ENCODE data around the gene RNF130. TPM values are rescaled to one million over a fixed set of nuclear protein-coding genes. Genes with fewer than 3 reads are reported as not detected.

RNF130 gene
- total and polyA plus RNA-seq, 2 of the 13 experiments (the other 11 are each of a cell fraction or from before 2014, with no cell fraction given) = 28.2 to 28.3 TPM

DNA sequence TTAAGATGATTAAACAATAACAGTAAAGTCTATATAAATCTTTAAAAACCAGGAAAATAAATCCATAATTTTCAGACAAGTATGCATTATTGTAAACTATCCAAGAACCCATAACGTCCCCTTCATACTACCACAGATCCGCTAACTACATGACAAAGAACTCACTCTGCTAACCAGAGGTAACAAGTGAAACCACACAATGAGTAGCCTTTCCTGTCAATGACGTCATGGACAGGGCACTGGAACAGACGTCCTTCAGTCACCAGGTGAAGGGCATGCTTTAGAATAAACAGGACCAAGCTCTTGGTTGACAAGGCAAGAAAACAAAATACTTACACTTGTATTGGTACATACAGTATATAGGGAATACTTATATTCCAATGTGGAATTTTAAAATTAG lies 45.2 kb downstream of the RNF130 start (continued):
- TF ChIP-seq NR2F6 (IDR thresholded peaks at IDR 0.05) (no peak), NR2F6 (CRISPR knock-in tag; IDR thresholded peaks at IDR 0.05) (no peak), GTF2F1 (IDR thresholded peaks at IDR 0.05; ENCODE audit: low read length) (no peak), ZNF781 (CRISPR knock-in tag; IDR thresholded peaks at IDR 0.05; ENCODE audit: borderline replicate concordance, not compliant biosample characterization) (no peak), MED8 (CRISPR knock-in tag; IDR thresholded peaks at IDR 0.05; ENCODE audit: insufficient replicate concordance) (no peak), ZNF460 (CRISPR knock-in tag; IDR thresholded peaks at IDR 0.05; ENCODE audit: borderline replicate concordance) (no peak), KLF11 (CRISPR knock-in tag; IDR thresholded peaks at IDR 0.05) (no peak), ZFP82 (CRISPR knock-in tag; IDR thresholded peaks at IDR 0.05; ENCODE audit: borderline replicate concordance) (no peak), KMT2B (CRISPR knock-in tag; IDR thresholded peaks at IDR 0.05) (no peak), ZBTB21 (CRISPR knock-in tag; IDR thresholded peaks at IDR 0.05) (peak; percentile 71; the same call in 1 of the 2 replicates), ZNF678 (CRISPR knock-in tag; IDR thresholded peaks at IDR 0.05) (no peak), ZNF644 (CRISPR knock-in tag; IDR thresholded peaks at IDR 0.05; ENCODE audit: low read depth) (no peak), ATF7 (IDR thresholded peaks at IDR 0.05) (peak; percentile 96), ATF7 (CRISPR knock-in tag; IDR thresholded peaks at IDR 0.05) (no peak), POLR2A (IDR thresholded peaks at IDR 0.05; ENCODE audit: insufficient read depth in 1 of 2, low read depth in 2 of 2, low read length in 2 of 2) (no peak)
- TF ChIP-seq, protein P1, sequence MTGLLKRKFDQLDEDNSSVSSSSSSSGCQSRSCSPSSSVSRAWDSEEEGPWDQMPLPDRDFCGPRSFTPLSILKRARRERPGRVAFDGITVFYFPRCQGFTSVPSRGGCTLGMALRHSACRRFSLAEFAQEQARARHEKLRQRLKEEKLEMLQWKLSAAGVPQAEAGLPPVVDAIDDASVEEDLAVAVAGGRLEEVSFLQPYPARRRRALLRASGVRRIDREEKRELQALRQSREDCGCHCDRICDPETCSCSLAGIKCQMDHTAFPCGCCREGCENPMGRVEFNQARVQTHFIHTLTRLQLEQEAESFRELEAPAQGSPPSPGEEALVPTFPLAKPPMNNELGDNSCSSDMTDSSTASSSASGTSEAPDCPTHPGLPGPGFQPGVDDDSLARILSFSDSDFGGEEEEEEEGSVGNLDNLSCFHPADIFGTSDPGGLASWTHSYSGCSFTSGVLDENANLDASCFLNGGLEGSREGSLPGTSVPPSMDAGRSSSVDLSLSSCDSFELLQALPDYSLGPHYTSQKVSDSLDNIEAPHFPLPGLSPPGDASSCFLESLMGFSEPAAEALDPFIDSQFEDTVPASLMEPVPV (CRISPR knock-in tag; IDR thresholded peaks at IDR 0.05) = no peak
- TF ChIP-seq, protein P2, sequence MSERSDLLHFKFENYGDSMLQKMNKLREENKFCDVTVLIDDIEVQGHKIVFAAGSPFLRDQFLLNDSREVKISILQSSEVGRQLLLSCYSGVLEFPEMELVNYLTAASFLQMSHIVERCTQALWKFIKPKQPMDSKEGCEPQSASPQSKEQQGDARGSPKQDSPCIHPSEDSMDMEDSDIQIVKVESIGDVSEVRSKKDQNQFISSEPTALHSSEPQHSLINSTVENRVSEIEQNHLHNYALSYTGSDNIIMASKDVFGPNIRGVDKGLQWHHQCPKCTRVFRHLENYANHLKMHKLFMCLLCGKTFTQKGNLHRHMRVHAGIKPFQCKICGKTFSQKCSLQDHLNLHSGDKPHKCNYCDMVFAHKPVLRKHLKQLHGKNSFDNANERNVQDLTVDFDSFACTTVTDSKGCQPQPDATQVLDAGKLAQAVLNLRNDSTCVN (CRISPR knock-in tag; IDR thresholded peaks at IDR 0.05; ENCODE audit: borderline replicate concordance) = no peak
- TF ChIP-seq, protein P3, sequence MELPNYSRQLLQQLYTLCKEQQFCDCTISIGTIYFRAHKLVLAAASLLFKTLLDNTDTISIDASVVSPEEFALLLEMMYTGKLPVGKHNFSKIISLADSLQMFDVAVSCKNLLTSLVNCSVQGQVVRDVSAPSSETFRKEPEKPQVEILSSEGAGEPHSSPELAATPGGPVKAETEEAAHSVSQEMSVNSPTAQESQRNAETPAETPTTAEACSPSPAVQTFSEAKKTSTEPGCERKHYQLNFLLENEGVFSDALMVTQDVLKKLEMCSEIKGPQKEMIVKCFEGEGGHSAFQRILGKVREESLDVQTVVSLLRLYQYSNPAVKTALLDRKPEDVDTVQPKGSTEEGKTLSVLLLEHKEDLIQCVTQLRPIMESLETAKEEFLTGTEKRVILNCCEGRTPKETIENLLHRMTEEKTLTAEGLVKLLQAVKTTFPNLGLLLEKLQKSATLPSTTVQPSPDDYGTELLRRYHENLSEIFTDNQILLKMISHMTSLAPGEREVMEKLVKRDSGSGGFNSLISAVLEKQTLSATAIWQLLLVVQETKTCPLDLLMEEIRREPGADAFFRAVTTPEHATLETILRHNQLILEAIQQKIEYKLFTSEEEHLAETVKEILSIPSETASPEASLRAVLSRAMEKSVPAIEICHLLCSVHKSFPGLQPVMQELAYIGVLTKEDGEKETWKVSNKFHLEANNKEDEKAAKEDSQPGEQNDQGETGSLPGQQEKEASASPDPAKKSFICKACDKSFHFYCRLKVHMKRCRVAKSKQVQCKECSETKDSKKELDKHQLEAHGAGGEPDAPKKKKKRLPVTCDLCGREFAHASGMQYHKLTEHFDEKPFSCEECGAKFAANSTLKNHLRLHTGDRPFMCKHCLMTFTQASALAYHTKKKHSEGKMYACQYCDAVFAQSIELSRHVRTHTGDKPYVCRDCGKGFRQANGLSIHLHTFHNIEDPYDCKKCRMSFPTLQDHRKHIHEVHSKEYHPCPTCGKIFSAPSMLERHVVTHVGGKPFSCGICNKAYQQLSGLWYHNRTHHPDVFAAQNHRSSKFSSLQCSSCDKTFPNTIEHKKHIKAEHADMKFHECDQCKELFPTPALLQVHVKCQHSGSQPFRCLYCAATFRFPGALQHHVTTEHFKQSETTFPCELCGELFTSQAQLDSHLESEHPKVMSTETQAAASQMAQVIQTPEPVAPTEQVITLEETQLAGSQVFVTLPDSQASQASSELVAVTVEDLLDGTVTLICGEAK (IDR thresholded peaks at IDR 0.05) = no peak
- TF ChIP-seq, protein P3 (CRISPR knock-in tag; IDR thresholded peaks at IDR 0.05) = no peak
